Cardiac muscle cell (in vitro differentiated cells and primary cell): ENCODE data around the gene ALDH1L1. TPM values are rescaled to one million over a fixed set of nuclear protein-coding genes. Genes with fewer than 3 reads are reported as not detected.

Experiments
- DNase-seq, 2 donors: peaks; one replicate each; pipeline versions ENCODE4 v3.0.0 to v3.0.0-alpha.2; 2010 to 2017; ENCODE audit warnings: low read depth in 1 of 2, low spot score in 1 of 2
- H3K27ac ChIP-seq: fragments of 200-600 bp; sonication (generic); 2 replicates; pipeline ENCODE4 v1.5.1; 2016
- H3K27me3 ChIP-seq: fragments of 200-600 bp; sonication (generic); 2 replicates; pipeline ENCODE4 v1.6.0; 2016; ENCODE audit warnings: control low read depth
- H3K36me3 ChIP-seq: fragments of 200-600 bp; sonication (generic); 2 replicates; pipeline ENCODE4 v1.5.1; 2016; ENCODE audit warnings: control low read depth
- H3K4me1 ChIP-seq: fragments of 200-600 bp; sonication (generic); 2 replicates; pipeline ENCODE4 v1.8.1; 2017; ENCODE audit warnings: low read depth, mild to moderate bottlenecking, mixed run types
- H3K4me3 ChIP-seq: fragments of 200-600 bp; sonication (generic); 2 replicates; pipeline ENCODE4 v1.5.1; 2016; ENCODE audit warnings: mild to moderate bottlenecking
- H3K9me3 ChIP-seq: fragments of 200-600 bp; sonication (generic); 2 replicates; pipeline ENCODE4 v1.5.1; 2017; ENCODE audit warnings: low read depth, mild to moderate bottlenecking, control low read depth
- CTCF ChIP-seq: IDR thresholded peaks from 2 replicates; pipeline ENCODE4 v1.5.1; 2012; ENCODE audit warnings: low read depth, mild to moderate bottlenecking, low read length
- polyA plus RNA-seq: library from polyadenylated mRNA; unstranded; fragments of >200 nt; fragmentation: Nextera tagmentation; extraction: Ambion mirVana; gene quantifications from 2 replicates; pipeline ENCODE4 v1.2.1, GENCODE V29; 2016
- total RNA-seq: library from RNA; depleted of rRNA; stranded (reverse); fragments of >200 nt; gene quantifications from 2 replicates; pipeline ENCODE4 v1.2.3, GENCODE V29; 2016

Gene ALDH1L1
- total RNA-seq (1.3 and 2.6 TPM in 2 replicates), polyA plus RNA-seq (0.98 and 4.0 TPM in 2 replicates)

GRCh38 chr3:126180477-126181397 is at the start of gene ALDH1L1:
TSS of gene ALDH1L1 (minus strand) at chr3:126180586. CDS start at chr3:126160979, 19,607 bp downstream.
- no peak within 1 kb of the TSS for H3K27ac ChIP-seq
- H3K27me3 ChIP-seq, result peaks cover 29% of the 10 kb centered on the region
- H3K9me3 ChIP-seq, result no peaks in the 10 kb centered on the region
- H3K36me3 ChIP-seq, result no peaks in the 10 kb centered on the region
- H3K4me3 ChIP-seq, result peak within 1 kb of the TSS; percentile 44
- DNase-seq, result peak; percentile 86 to 93
- H3K4me1 ChIP-seq, result no peaks in the 10 kb centered on the region
- TF ChIP-seq CTCF, result no peak

GRCh38 chr3:126226374-126226773 is 46.0 kb upstream of the ALDH1L1 start:
- no peak for TF ChIP-seq CTCF
- Histone ChIP-seq H3K4me3 (no peak overlapping the region), H3K36me3 (no peaks in the 10 kb centered on the region), H3K9me3 (no peaks in the 10 kb centered on the region), H3K4me1 (no peaks in the 10 kb centered on the region), H3K27me3 (no peaks in the 10 kb centered on the region), H3K27ac (no peak overlapping the region)
- no peak for DNase-seq

DNA sequence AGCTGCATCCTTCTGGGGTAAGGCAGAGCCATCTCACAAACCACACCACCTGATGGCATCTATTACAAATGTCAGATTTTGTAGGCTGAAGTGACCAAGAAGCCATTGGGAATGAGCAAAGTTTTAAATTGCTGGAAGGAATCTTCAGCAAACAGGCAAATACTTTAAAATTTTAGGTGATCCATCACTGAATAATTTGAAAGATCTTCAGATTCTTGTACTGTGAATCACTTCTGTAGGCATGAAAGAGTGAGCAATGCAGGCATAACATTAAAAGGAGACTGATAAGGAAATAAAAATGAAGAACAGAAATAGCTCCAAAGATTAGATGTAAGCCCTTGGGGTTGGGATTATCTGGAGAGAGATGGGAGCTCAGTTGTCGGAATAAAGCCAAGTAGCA is 36.0 kb upstream of the ALDH1L1 start:
- Histone ChIP-seq H3K27me3 (peaks cover 7% of the 10 kb centered on the region), H3K4me3 (no peak overlapping the region), H3K9me3 (no peaks in the 10 kb centered on the region), H3K27ac (no peak overlapping the region), H3K36me3 (no peaks in the 10 kb centered on the region), H3K4me1 (no peaks in the 10 kb centered on the region)
- peak in 1 of 2 donors; percentile 25 for DNase-seq
- TF ChIP-seq CTCF, result no peak

GRCh38 chr3:126213379-126214028 is 33.1 kb upstream of the ALDH1L1 start:
- no peak for TF ChIP-seq CTCF
- Histone ChIP-seq H3K27me3 (peaks cover 7% of the 10 kb centered on the region), H3K4me3 (peak overlapping the region; percentile 27), H3K4me1 (no peaks in the 10 kb centered on the region), H3K27ac (no peak overlapping the region), H3K9me3 (no peaks in the 10 kb centered on the region), H3K36me3 (no peaks in the 10 kb centered on the region)
- DNase-seq, result peak; percentile 2 to 42

GRCh38 chr3:126212620-126213378 is 32.4 kb upstream of the ALDH1L1 start:
- Histone ChIP-seq H3K27ac (no peak overlapping the region), H3K4me1 (no peaks in the 10 kb centered on the region), H3K4me3 (peak overlapping the region; percentile 27), H3K9me3 (no peaks in the 10 kb centered on the region), H3K36me3 (no peaks in the 10 kb centered on the region), H3K27me3 (peaks cover 7% of the 10 kb centered on the region)
- peak; percentile 77 to 79 for DNase-seq
- TF ChIP-seq CTCF, result peak; percentile 47
